Sigmoid colon (tissue), 7 donors: ENCODE measurements around the gene TRAPPC5. TPM values are rescaled to one million over a fixed set of nuclear protein-coding genes. Genes with fewer than 3 reads are reported as not detected.

ENCODE experiments used
- DNase-seq: peaks from one replicate; pipeline ENCODE4 v3.0.0-alpha.2; 2019
- H3K27ac ChIP-seq, 4 donors: fragments of 200-600 bp; sonication (generic); one replicate each; pipeline ENCODE4 v1.5.1; 2016 to 2019; ENCODE audit warnings: mild to moderate bottlenecking in 1 of 4
- H3K27me3 ChIP-seq, 3 donors: fragments of 200-600 bp; sonication (generic); one replicate each; pipeline ENCODE4 v1.5.1; 2019; ENCODE audit warnings: mild to moderate bottlenecking in 1 of 3
- H3K36me3 ChIP-seq, 4 donors: fragments of 200-600 bp; sonication (generic); one replicate each; pipeline ENCODE4 v1.5.1; 2016 to 2019
- H3K4me1 ChIP-seq, 4 donors: fragments of 200-600 bp; sonication (generic); one replicate each; pipeline ENCODE4 v1.5.1; 2017 to 2019
- H3K4me3 ChIP-seq, 4 donors: fragments of 200-600 bp; sonication (generic); one replicate each; pipeline ENCODE4 v1.5.1; 2017 to 2019; ENCODE audit warnings: mild to moderate bottlenecking in 2 of 4, moderate library complexity in 1 of 4
- H3K9me3 ChIP-seq, 4 donors: fragments of 200-600 bp in 3 of 4; sonication (generic) in 3 of 4; one replicate each; pipeline versions ENCODE4 v1.5.1 to v1.6.1; 2013 to 2019
- EP300 ChIP-seq, 4 donors: sonication (generic); formaldehyde crosslinking; IDR thresholded peaks; one replicate each; pipeline ENCODE4 v1.6.1; 2017; ENCODE audit warnings: antibody characterized with exemption in 4 of 4
- POLR2A ChIP-seq, 2 donors: fragments of 450-650 bp; IDR thresholded peaks; one replicate each; pipeline ENCODE4 v1.6.1; 2016; ENCODE audit warnings: antibody characterized with exemption in 2 of 2, mild to moderate bottlenecking in 2 of 2, moderate library complexity in 2 of 2
- POLR2AphosphoS5 ChIP-seq, 4 donors: sonication (generic); formaldehyde crosslinking; IDR thresholded peaks; one replicate each; pipeline ENCODE4 v1.6.1; 2017; ENCODE audit warnings: antibody characterized with exemption in 4 of 4
- WGBS, 2 donors: extraction: QIAGEN DNeasy Blood & Tissue Kit; methylation state at CpG; one replicate each; pipeline ENCODE4 v1.1.7; 2013; 5-methylcytosine and 5-hydroxymethylcytosine counted together
- intact Hi-C: fragments of 100-400 bp; cut with DNase I; formaldehyde crosslinking; loops from one replicate; pipeline ENCODE4 v1.15.1; 2023
- polyA plus RNA-seq, 3 donors: library from polyadenylated mRNA; stranded (reverse); fragments of 200-250 nt; gene quantifications; one replicate each; pipeline ENCODE4 v1.2.3, GENCODE V29; 2013
- total RNA-seq, 4 donors: library from RNA; depleted of rRNA; stranded (reverse); fragments of >200 nt; gene quantifications; one replicate each; pipeline ENCODE4 v1.1.0, GENCODE V29; 2016
- TF ChIP-seq, protein P1 (sequence below), 4 experiments: fragments of 450-650 bp in 3 of 4; fragments of 200-600 bp in 1 of 4; IDR thresholded peaks; one replicate each; pipeline ENCODE4 v1.5.1; 2016 to 2019; ENCODE audit warnings: antibody characterized with exemption in 4 of 4, mild to moderate bottlenecking in 3 of 4, moderate library complexity in 2 of 4
- donor health status: healthy with polysubstance abuse.
- donor health status: Bipolar disorder and iron deficiency.
- donor health status: healthy.

The TRAPPC5 gene
- total and polyA plus RNA-seq, 7 donors, result 32.8 to 89.6 (median 55.3) TPM

DNA sequence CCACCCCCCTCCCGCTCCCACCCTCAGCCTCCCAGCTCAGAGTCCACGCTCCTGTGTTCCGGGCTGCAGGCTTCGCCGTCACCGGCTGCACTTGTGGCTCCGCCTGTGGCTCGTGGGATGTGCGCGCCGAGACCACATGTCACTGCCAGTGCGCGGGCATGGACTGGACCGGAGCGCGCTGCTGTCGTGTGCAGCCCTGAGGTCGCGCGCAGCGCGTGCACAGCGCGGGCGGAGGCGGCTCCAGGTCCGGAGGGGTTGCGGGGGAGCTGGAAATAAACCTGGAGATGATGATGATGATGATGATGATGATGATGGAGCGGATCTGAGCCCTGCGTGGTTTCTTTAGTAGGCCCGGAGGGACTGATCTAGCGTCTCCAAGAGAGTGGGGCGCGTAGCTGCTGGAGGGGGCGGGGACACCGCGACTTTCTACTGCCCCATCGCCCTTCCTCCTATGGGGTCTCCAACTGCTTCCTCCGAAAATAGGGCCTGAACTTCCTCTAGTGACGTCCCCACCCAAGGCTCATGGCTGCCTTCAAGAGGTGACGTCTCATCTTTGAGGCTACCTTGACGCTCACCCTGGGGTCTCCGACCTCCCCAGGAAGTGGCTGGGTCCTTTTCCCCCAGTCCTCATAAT is 10.4 kb upstream of the TRAPPC5 start:
- Histone ChIP-seq H3K27ac (no peak overlapping the region), H3K36me3 (no peaks in the 10 kb centered on the region), H3K9me3 (no peaks in the 10 kb centered on the region), H3K4me1 (no peaks in the 10 kb centered on the region), H3K27me3 (peaks cover 0 to 40% (median 20%) of the 10 kb centered on the region in 3 donors), H3K4me3 (no peak overlapping the region)
- intact Hi-C loops, result no loop called here
- DNase-seq, result no peak
- WGBS, 2 donors, result 2 to 3% methylated on average over 43 of the region's 43 CpGs
- TF ChIP-seq POLR2AphosphoS5 (IDR thresholded peaks at IDR 0.05), result no peak
- TF ChIP-seq, protein P1, sequence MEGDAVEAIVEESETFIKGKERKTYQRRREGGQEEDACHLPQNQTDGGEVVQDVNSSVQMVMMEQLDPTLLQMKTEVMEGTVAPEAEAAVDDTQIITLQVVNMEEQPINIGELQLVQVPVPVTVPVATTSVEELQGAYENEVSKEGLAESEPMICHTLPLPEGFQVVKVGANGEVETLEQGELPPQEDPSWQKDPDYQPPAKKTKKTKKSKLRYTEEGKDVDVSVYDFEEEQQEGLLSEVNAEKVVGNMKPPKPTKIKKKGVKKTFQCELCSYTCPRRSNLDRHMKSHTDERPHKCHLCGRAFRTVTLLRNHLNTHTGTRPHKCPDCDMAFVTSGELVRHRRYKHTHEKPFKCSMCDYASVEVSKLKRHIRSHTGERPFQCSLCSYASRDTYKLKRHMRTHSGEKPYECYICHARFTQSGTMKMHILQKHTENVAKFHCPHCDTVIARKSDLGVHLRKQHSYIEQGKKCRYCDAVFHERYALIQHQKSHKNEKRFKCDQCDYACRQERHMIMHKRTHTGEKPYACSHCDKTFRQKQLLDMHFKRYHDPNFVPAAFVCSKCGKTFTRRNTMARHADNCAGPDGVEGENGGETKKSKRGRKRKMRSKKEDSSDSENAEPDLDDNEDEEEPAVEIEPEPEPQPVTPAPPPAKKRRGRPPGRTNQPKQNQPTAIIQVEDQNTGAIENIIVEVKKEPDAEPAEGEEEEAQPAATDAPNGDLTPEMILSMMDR (IDR thresholded peaks at IDR 0.05), result no peak
- no peak for TF ChIP-seq POLR2A (IDR thresholded peaks at IDR 0.05)
- TF ChIP-seq EP300 (IDR thresholded peaks at IDR 0.05), result no peak

DNA sequence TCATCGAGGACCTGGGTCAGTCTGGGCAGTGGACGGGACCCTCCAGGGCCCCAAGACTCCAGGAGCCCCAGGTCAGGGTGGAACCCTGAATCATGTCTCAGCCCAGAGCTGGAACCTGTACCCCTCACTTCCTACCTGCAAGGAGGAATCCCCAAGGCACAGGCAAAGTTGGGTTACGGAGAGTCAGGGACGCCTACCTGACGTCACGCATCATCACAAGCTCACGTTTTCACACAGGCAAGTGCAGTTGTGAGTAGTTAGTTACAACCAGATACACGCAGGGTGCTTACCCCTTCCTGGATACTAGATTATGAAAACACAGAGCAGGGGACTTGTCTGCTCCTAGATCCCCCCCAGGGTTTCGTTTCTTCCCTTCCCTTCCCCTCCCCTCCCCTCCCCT is 9.8 kb upstream of the TRAPPC5 start:
- no peaks in the 10 kb centered on the region for H3K9me3 ChIP-seq
- no peak overlapping the region for H3K4me3 ChIP-seq
- 28 to 48% methylated on average over 9 of the region's 9 CpGs for WGBS, 2 donors
- no peak for DNase-seq
- H3K4me1 ChIP-seq, result no peaks in the 10 kb centered on the region
- peaks cover 0 to 44% (median 20%) of the 10 kb centered on the region in 3 donors for H3K27me3 ChIP-seq
- H3K27ac ChIP-seq, result no peak overlapping the region
- intact Hi-C loops, result no loop called here
- TF ChIP-seq, protein P1 (IDR thresholded peaks at IDR 0.05), result no peak
- TF ChIP-seq POLR2AphosphoS5 (IDR thresholded peaks at IDR 0.05) (no peak), EP300 (IDR thresholded peaks at IDR 0.05) (no peak), POLR2A (IDR thresholded peaks at IDR 0.05) (no peak)
- H3K36me3 ChIP-seq, result no peaks in the 10 kb centered on the region

DNA sequence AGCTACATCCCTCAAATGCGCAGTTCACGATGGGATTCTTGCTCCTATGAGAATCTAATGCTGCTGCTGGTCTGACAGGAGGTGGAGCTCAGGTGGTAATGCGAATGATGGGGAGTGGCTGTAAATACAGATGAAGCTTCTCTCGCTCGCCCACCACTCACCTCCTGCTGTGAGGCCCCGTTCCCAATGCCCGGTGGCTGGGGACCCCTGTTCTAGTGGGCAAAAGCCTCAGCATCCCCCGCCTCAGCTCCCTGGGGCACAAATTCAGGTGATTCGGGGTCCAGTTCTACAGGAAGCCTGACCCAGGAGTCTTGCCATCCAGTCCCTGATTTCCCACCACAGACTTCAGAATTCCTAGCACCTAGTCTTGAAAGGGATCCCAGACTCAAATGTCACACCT is 8.1 kb upstream of the TRAPPC5 start:
- Histone ChIP-seq H3K9me3 (no peaks in the 10 kb centered on the region), H3K4me1 (no peaks in the 10 kb centered on the region), H3K36me3 (no peaks in the 10 kb centered on the region), H3K27me3 (peaks cover 0 to 58% (median 23%) of the 10 kb centered on the region in 3 donors), H3K4me3 (no peak overlapping the region), H3K27ac (no peak overlapping the region)
- intact Hi-C loops, result no loop called here
- no peak for DNase-seq
- TF ChIP-seq, protein P1 (IDR thresholded peaks at IDR 0.05), result no peak
- TF ChIP-seq POLR2AphosphoS5 (IDR thresholded peaks at IDR 0.05) (no peak), POLR2A (IDR thresholded peaks at IDR 0.05) (no peak), EP300 (IDR thresholded peaks at IDR 0.05) (no peak)
- WGBS, 2 donors, result 49 to 61% methylated on average over 9 of the region's 9 CpGs

GRCh38 chr19:7674010-7675005 is 6.3 kb upstream of the TRAPPC5 start:
- H3K36me3 ChIP-seq, result no peaks in the 10 kb centered on the region
- peaks cover 0 to 65% (median 29%) of the 10 kb centered on the region in 3 donors for H3K27me3 ChIP-seq
- no peak overlapping the region for H3K4me3 ChIP-seq
- intact Hi-C loops, result no loop called here
- H3K27ac ChIP-seq, result no peak overlapping the region
- no peaks in the 10 kb centered on the region for H3K9me3 ChIP-seq
- WGBS, 2 donors, result 55 to 57% methylated on average over 21 of the region's 21 CpGs
- TF ChIP-seq EP300 (IDR thresholded peaks at IDR 0.05) (no peak), POLR2AphosphoS5 (IDR thresholded peaks at IDR 0.05) (no peak), POLR2A (IDR thresholded peaks at IDR 0.05) (no peak)
- TF ChIP-seq, protein P1 (IDR thresholded peaks at IDR 0.05), result no peak
- no peaks in the 10 kb centered on the region for H3K4me1 ChIP-seq
- DNase-seq, result peak; percentile 83
